HG03442 (cell line): Measurements from ENCODE around the gene GLI1.
"Not testable (repeated sequence)": the region's sequence is repeated elsewhere in the genome, so short reads cannot be mapped to it uniquely, and the experiment has no call there.

Source experiments
- ATAC-seq: cut with Tn5 transposase; IDR thresholded peaks from one replicate; pipeline ENCODE4 v1.9.1; 2021; ENCODE audit warnings: mild to moderate bottlenecking, moderate library complexity; ENCODE audit not compliant: unreplicated experiment

GLI1 gene

DNA sequence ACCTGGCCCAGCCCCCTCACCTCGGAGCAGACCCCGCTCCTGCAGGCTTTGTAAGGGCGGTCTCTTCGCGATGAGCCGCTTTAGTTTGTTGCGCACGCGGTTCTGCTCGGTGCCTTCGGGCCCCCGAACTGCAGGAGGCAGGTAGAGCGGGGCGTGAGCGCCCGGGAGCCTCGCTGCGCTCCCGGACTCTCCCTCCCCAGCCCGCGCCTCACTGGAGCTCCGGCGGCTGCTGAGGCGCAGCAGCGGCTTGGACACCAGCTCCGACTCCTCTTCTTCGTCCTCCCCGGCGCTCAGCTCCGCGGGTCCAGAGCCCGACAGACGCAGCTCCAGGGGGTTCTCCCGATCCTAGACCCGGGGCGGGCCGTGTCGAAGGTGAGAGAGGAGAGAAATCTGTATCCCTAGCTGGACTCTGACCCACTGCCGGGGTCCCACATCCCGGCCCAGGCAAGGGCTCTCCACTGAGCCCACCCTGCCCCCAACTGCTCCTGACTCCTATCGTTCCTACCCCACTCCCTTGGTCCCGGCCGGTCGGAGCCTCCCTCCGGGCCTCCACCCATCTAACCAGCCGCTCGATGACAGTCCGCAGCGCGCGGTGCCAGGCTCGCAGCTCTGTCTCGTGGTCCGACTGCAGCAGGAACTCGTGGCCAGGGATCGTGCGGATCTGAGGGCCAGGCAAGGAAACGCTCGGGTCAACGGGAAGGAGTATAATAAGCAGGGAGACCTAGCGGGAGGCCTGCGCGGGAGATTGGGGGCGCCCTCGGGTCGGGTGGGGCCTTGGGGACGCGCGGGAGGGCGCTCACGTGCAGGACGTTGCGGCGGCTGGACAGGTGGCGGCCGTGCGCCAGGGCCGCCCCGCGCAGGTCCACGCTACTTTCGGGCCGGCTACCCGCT is 15.9 kb downstream of the GLI1 start:
- ATAC-seq, result peak; percentile 9

GRCh38 chr12:57476162-57476992 is 16.8 kb downstream of the GLI1 start:
- ATAC-seq, result peak; percentile 44

DNA sequence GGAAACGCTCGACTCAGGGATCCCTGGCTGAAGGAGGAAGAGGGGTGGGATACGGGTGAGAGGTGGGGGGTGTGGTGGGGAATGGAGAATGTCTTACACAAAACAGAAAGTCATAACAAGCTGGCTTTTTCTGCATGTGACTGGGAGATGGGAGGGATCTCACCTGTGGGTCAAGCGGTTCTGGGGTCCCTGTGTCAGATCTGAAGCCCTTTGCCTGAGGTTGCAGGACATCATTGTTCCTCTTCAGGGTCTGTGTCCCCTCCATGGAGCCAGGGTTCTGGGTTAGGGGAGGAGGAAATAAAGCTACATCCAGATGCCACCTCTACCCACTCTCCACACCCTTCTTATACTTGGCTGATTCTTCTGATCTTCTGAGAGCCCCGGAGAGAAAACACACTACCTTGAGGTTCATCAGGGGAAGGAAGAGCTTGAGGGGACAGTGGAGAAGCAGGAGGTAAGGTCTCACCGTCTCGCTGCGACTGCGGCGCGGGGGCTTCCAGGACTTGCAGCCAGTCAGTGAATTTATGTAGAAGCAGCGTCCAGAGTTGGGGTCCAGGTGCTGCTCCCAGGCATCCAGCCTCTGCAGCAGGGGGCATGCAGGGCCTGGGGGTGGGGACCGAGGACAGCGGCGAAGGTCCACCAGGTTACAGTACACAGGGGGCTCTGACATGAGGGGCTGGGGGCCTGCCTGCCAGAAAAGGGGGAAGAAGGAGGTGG is 17.6 kb downstream of the GLI1 start:
- no peak for ATAC-seq

- ATAC-seq, result peak; percentile 33
Observed at GRCh38 chr12:57477710-57478681, 18.4 kb downstream of the GLI1 start.

DNA sequence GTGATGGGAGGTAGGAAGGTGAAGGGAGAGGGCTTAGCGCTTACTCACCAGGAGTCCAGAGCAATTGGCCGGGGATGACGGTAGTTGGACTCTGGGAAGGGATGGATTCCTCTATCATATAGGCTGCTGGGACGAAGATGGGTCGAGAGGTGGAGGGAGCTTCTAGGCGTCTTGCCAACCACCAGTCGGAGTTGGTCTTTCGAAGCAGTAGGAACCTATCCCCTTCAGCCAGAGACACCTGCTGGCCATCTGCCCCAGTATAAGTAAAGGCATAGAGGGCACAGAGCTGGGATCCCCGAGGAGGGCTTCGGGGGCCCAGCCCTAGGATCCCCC is 19.4 kb downstream of the GLI1 start:
- no peak for ATAC-seq

DNA sequence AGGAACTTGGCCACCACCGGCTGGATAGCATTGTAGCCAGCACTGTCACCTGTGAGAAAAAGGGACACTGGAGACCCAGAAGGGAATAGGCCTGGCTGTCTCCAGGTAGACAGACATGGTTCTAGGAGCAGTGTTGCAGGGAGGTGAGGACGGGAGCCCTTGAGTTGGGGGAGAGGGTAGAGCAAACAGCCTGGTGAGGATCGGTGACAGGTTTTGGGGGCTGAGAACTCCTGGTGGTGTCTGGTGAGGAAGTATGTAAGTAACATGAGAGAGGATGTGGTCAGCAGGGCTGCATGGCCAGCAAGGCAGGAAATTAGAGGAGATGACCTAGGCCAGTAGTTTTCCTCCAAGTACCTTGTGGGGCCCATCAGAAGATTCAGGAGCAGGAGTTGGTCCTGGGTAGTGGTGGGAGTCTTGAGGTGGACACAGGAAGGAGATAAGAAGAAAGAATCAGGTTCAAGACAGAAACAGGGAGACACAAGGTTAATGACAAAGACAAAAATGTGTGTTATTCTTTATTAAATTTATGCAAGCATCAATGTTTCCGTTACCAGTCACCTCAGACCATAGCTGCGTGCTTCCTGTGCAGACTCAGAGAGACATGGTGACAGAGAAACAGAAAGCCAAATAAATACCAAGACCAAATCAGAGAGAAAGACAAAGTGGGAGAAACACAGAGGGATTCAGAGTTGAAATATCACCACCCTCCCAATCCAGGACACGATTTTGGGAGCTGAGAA is 20.0 kb downstream of the GLI1 start, which contains the start of gene ARHGAP9:
Gene ARHGAP9 (minus strand): TSS at position 491 of the 740 bp plus-strand sequence. CDS start 460 bp downstream, at position 31.
- peak; percentile 26 for ATAC-seq

- no peak for ATAC-seq
Observed at GRCh38 chr12:57481671-57482070, 22.1 kb downstream of the GLI1 start.

- no peak for ATAC-seq
Observed at GRCh38 chr12:57483466-57483865, 23.9 kb downstream of the GLI1 start.

- no peak for ATAC-seq
Observed at GRCh38 chr12:57485695-57486094, 26.1 kb downstream of the GLI1 start.

DNA sequence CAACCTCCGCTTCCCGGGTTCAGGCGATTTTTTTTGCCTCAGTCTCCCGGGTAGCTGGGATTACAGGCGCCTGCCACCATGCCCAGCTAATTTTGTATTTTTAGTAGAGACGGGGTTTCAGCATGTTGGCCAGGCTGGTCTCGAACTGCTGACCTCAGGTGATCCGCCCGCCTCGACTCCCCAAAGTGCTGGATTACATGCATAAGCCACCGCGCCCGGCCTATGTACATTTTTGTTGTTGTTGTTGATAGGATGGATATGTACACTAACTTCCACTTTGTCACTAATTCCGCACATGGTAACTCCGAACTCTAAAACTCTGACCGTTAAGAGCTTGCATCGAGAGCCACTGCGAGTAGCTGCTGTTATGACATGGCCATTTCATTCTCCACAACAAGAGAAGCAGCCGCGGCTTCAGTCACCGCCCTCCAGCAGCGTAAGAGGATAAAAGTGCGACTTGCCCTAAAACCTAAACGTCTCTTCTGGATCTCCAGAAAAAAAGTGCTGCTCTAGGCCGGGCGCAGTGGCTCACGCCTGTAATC is 27.5 kb downstream of the GLI1 start:
- ATAC-seq, result no peak

DNA sequence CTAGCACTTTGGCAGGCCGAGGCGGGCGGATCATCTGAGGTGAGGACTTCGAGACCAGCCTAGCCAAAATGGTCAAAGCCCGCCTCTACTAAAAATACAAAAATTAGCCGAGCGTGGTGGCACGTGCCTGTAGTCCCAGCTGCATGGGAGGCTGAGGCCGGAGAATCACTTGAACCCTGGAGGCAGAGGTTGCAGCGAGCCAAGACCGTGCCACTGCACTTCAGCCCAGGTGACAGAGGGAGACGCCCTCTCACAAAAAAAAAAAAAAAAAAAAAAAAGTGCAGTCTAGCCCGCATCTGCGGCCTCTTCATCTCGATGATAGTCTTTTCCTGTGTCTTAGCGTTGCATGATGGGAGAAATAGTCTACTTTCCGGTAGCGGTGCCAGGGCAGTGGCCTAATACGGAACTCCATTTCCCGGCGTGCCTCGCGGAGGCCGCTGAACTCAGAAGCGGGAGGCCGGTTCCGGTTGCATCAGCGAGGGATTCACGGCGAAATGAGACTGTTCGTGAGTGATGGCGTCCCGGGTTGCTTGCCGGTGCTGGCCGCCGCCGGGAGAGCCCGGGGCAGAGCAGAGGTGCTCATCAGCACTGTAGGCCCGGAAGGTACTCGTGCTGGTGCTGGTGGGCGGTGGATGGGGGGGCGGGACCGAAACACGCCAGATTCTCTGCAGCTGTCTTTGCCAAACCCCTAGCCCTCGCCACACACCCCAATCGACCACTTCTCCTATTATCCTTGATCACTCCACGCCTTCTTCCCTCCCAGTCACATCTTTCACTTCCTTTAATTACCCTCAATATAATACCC is 28.2 kb downstream of the GLI1 start, which contains the start of gene MARS1:
Gene MARS1 (plus strand): TSS at position 472 of the 805 bp plus-strand sequence. CDS start 23 bp downstream, at position 495.
- ATAC-seq, result peak; percentile 97

DNA sequence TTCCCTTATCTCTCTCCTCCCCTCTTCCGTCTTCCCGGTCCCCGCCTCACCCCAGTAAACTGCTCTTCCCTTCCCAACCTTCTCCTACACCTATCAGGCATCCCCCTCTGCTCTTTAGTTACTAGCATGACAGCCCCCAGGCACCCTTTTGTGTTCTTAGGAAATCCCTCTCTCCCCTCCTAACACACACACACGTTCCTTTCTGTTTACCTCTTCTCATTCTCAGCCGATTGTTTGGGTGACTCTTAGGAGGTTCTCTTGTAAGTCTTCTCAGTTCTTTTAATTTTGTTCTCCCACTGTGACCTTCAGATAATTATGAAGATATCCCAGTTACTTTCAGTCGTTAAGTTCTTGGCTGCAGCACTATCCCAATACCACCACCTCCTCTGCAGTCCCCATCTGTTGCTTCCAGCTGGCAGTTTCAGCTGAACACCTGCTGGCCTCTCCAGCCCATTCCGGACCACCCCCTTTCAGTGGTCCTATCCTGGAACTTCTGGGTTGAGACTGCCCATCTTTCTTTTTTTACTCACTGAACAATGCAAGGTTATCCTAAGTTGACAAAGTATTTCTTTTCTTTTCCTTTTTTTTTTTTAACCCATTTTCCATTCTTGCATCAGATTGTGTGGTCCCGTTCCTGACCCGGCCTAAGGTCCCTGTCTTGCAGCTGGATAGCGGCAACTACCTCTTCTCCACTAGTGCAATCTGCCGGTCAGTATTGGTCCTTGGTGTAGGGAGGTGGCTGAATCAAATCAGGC is 29.0 kb downstream of the GLI1 start:
- no peak for ATAC-seq

DNA sequence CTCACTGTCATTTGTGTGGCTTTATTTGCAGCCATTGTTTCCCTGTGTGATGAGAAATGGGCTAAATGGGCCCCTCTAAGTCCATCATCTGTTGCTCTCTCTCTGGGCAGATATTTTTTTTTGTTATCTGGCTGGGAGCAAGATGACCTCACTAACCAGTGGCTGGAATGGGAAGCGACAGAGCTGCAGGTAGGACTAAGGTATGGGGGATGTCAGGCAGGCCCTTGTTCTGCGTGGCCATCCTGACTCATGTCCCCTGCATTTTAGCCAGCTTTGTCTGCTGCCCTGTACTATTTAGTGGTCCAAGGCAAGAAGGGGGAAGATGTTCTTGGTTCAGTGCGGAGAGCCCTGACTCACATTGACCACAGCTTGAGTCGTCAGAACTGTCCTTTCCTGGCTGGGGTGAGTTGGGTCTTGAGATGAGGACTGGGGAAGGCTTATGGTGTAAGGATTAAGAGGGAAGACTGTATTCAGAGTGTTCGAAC is 29.6 kb downstream of the GLI1 start:
- no peak for ATAC-seq

GRCh38 chr12:57490126-57490525 is 30.5 kb downstream of the GLI1 start:
- no peak for ATAC-seq

DNA sequence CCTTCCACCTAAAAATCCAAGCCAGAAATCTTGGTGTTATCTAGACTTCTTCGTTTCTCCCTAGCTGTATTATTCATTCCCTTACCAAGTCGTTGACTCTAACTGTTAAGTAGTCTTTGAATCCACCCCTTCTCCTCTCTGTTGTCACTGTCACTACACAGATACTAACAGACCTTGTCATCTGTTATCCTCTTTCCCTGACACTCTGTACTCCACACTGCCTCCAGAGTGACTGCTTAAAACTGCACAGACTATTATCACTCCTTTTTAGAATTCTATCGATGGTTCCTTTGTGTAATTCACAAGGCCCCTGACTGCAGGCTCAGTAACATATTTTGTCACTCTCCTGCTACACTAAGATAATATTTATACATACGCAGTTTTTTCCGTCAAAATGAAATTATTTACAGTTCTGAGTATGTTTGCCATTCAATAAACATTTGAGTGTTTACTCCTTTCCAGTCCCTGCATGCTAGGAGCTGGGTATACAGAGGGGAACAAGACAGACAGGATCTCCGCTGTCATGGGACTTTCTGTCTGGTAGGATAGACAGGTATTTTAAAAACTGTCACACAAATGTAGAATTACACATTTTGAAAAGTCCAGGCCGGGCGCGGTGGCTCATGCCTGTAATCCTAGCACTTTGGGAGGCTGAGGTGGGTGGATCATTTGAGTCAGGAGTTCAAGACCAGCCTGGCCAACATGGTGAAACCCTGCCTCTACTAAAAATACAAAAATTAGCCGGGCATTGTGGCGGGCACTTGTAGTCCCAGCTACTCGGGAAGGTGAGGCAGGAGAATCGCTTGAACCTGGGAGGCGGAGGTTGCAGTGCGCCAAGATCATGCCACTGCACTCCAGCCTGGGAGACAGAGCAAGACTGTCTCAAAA is 32.1 kb downstream of the GLI1 start:
- no peak for ATAC-seq

DNA sequence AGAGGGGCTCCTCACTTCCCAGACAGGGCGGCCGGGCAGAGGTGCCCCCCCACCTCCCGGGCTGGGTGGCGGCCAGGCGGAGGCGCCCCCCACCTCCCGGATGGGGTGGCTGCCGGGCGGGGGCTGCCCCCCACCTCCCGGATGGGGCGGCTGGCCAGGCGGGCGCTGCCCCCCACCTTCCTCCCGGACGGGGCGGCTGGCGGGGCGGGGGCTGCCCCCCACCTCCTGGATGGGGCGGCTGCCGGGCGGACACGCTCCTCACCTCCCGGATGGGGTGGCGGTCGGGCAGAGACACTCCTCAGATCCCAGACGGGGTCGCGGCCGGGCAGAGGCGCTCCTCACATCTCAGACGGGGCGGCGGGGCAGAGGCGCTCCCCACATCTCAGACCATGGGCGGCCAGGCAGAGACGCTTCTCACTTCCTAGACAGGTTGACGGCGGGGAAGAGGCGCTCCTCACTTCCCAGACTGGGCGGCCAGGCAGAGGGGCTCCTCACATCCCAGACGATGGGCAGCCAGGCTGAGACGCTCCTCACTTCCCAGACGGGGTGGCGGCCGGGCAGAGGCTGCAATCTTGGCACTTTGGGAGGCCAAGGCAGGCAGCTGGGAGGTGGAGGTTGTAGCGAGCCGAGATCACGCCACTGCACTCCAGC is 35.6 kb downstream of the GLI1 start:
- not testable (repeated sequence) for ATAC-seq
